HepG2 (cell line): ENCODE measurements around the gene POLR2H. TPM values are rescaled to one million over a fixed set of nuclear protein-coding genes. Genes with fewer than 3 reads are reported as not detected.

Experiments
- CBX5 ChIP-seq: sonication (generic); formaldehyde crosslinking; IDR thresholded peaks from 2 replicates; pipeline ENCODE4 v1.4.0; 2020; ENCODE audit warnings: missing genetic modification reagents, borderline replicate concordance
- CCDC6 ChIP-seq: sonication (generic); formaldehyde crosslinking; IDR thresholded peaks from 2 replicates; pipeline ENCODE4 v1.8.1; 2022; ENCODE audit warnings: mild to moderate bottlenecking, missing genetic modification reagents, moderate library complexity
- ELF1 ChIP-seq: sonication (generic); formaldehyde crosslinking; IDR thresholded peaks from 2 replicates; pipeline ENCODE4 v1.4.0; 2020; ENCODE audit warnings: missing genetic modification reagents
- GATAD2A ChIP-seq: IDR thresholded peaks from 2 replicates; pipeline ENCODE4 v1.6.1; 2016
- HDAC1 ChIP-seq: sonication (generic); formaldehyde crosslinking; IDR thresholded peaks from 2 replicates; pipeline ENCODE4 v1.5.1; 2020; ENCODE audit warnings: mild to moderate bottlenecking, missing genetic modification reagents
- IRF2 ChIP-seq: IDR thresholded peaks from 2 replicates; pipeline ENCODE4 v1.6.1; 2018; ENCODE audit warnings: missing genetic modification reagents, missing compliant biosample characterization
- MZF1 ChIP-seq: sonication (generic); formaldehyde crosslinking; IDR thresholded peaks from 2 replicates; pipeline ENCODE4 v1.8.1; 2023; ENCODE audit warnings: mild to moderate bottlenecking, missing genetic modification reagents, borderline replicate concordance
- NRL ChIP-seq: sonication (generic); formaldehyde crosslinking; IDR thresholded peaks from 2 replicates; pipeline ENCODE4 v1.5.0; 2020; ENCODE audit warnings: missing genetic modification reagents, mild to moderate bottlenecking, moderate library complexity, borderline replicate concordance
- SALL1 ChIP-seq: sonication (generic); formaldehyde crosslinking; IDR thresholded peaks from 2 replicates; pipeline ENCODE4 v1.8.0; 2022; ENCODE audit warnings: mild to moderate bottlenecking, missing genetic modification reagents
- TCF7L2 ChIP-seq: IDR thresholded peaks from 2 replicates; pipeline ENCODE4 v1.6.1; 2011; ENCODE audit warnings: mild to moderate bottlenecking, low read depth, low read length, moderate library complexity
- TEAD3 ChIP-seq: optimal IDR thresholded peaks from 2 replicates; pipeline ENCODE3; 2016; ENCODE audit warnings: borderline replicate concordance
- TOPORS ChIP-seq: sonication (generic); formaldehyde crosslinking; IDR thresholded peaks from 2 replicates; pipeline ENCODE4 v1.8.0; 2023; ENCODE audit warnings: mild to moderate bottlenecking, missing genetic modification reagents
- XRCC5 ChIP-seq: fragments of 200-400 bp; formaldehyde crosslinking; optimal IDR thresholded peaks from 2 replicates; pipeline ENCODE3; 2017; ENCODE audit warnings: mild to moderate bottlenecking, low read length
- ZNF598 ChIP-seq: sonication (generic); formaldehyde crosslinking; IDR thresholded peaks from 2 replicates; pipeline ENCODE4 v1.5.1; 2020; ENCODE audit warnings: mild to moderate bottlenecking, missing genetic modification reagents, borderline replicate concordance
- ZSCAN25 ChIP-seq: sonication (generic); formaldehyde crosslinking; IDR thresholded peaks from 2 replicates; pipeline ENCODE4 v1.8.0; 2022; ENCODE audit warnings: mild to moderate bottlenecking, missing genetic modification reagents
- ZSCAN31 ChIP-seq: sonication (generic); formaldehyde crosslinking; IDR thresholded peaks from 2 replicates; pipeline ENCODE4 v1.5.0; 2020; ENCODE audit warnings: low read depth, mild to moderate bottlenecking, missing genetic modification reagents
- polyA plus RNA-seq, 8 experiments: library from polyadenylated mRNA; depleted of rRNA in 3 of 8; stranded (reverse) in 7 of 8; unstranded in 1 of 8; fragments of >200 nt; fragmentation: Illumina TruSeq in 4 of 8; extraction: Trizol in 4 of 8; gene quantifications; 2 replicates each; pipeline versions ENCODE4 v1.2.1 to v1.2.3, GENCODE V29; 2011 to 2016; ENCODE audit warnings: low read depth in 4 of 8, missing spikeins in 1 of 8, mixed read lengths in 1 of 8; ENCODE audit not compliant: insufficient read depth in 1 of 8
- total RNA-seq, 5 experiments: library from RNA; depleted of rRNA; stranded (reverse); fragments of >200 nt; fragmentation: Illumina TruSeq; extraction: Trizol; gene quantifications; 2 replicates each; pipeline ENCODE4 v1.2.3, GENCODE V29; 2016; ENCODE audit warnings: low read depth in 1 of 5
- TF ChIP-seq, protein P1 (sequence below), 2 experiments: sonication (generic) in 1 of 2; formaldehyde crosslinking in 1 of 2; IDR thresholded peaks; 2 replicates each; pipeline versions ENCODE4 v1.4.0 to v1.6.1; 2016 to 2020; ENCODE audit warnings: borderline replicate concordance in 1 of 2, low read depth in 1 of 2, mild to moderate bottlenecking in 1 of 2, missing genetic modification reagents in 1 of 2
- TF ChIP-seq, protein P2 (sequence below): sonication (generic); formaldehyde crosslinking; IDR thresholded peaks from 2 replicates; pipeline ENCODE4 v1.4.0; 2020; ENCODE audit warnings: missing genetic modification reagents, borderline replicate concordance
- TF ChIP-seq, protein P3 (sequence below): sonication (generic); formaldehyde crosslinking; IDR thresholded peaks from 2 replicates; pipeline ENCODE4 v1.8.0; 2022; ENCODE audit warnings: missing genetic modification reagents, mild to moderate bottlenecking, inconsistent platforms, borderline replicate concordance
- TF ChIP-seq, protein P4 (sequence below): sonication (generic); IDR thresholded peaks from 2 replicates; pipeline ENCODE4 v1.6.1; 2016; ENCODE audit warnings: low read depth, borderline replicate concordance

The POLR2H gene
- total and polyA plus RNA-seq, 2 of the 13 experiments (the other 11 are each of a cell fraction or from before 2014, with no cell fraction given), result 118 to 194 TPM

DNA sequence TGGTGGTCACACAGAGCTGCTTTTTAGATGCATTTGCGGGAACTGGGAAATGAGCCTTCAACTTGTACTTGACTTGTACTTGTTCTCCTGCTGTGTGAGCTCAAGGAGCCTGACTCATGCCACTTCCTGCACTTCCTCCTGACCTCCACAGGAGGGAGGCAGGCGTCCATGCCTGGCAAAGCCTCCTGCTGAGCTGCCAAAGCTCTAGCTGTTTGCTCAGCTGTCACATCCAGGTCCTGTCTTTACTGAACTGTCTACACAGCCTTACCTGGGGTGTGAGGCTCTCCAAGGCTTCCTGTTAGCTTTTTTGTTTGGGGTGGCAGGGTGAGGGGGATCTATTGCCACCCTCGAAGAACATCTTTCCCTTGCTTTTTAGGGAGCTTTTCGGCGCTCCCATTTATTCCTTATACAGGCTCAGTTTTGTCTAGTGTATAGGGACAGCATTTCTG is 10.1 kb downstream of the POLR2H start (continued):
- TF ChIP-seq, protein P1, sequence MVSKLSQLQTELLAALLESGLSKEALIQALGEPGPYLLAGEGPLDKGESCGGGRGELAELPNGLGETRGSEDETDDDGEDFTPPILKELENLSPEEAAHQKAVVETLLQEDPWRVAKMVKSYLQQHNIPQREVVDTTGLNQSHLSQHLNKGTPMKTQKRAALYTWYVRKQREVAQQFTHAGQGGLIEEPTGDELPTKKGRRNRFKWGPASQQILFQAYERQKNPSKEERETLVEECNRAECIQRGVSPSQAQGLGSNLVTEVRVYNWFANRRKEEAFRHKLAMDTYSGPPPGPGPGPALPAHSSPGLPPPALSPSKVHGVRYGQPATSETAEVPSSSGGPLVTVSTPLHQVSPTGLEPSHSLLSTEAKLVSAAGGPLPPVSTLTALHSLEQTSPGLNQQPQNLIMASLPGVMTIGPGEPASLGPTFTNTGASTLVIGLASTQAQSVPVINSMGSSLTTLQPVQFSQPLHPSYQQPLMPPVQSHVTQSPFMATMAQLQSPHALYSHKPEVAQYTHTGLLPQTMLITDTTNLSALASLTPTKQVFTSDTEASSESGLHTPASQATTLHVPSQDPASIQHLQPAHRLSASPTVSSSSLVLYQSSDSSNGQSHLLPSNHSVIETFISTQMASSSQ (IDR thresholded peaks at IDR 0.05; ENCODE audit: low read depth), result no peak
- TF ChIP-seq, protein P1 (CRISPR knock-in tag; IDR thresholded peaks at IDR 0.05; ENCODE audit: borderline replicate concordance), result no peak
- TF ChIP-seq NRL (CRISPR knock-in tag), result no peak
- peak; percentile 74; the same call in 1 of the 2 replicates for TF ChIP-seq SALL1 (CRISPR knock-in tag)
- peak; percentile 37; the same call in 1 of the 2 replicates for TF ChIP-seq IRF2 (CRISPR knock-in tag)
- TF ChIP-seq ZSCAN31 (CRISPR knock-in tag), result peak; percentile 32; the same call in 1 of the 2 replicates
- TF ChIP-seq TCF7L2, result no peak
- peak; percentile 49; the same call in 1 of the 2 replicates for TF ChIP-seq GATAD2A (CRISPR knock-in tag)
- peak; percentile 70 for TF ChIP-seq TEAD3
- no peak for TF ChIP-seq CCDC6 (CRISPR knock-in tag)
- TF ChIP-seq ELF1 (CRISPR knock-in tag), result peak; percentile 75
- TF ChIP-seq ZNF598 (CRISPR knock-in tag), result peak; percentile 81; the same call in 1 of the 2 replicates
- TF ChIP-seq MZF1 (CRISPR knock-in tag), result no peak
- 0 out of 2 replicates have a peak, but pooled peaks have one; percentile 42 for TF ChIP-seq ZSCAN25 (CRISPR knock-in tag)
- TF ChIP-seq, protein P2, sequence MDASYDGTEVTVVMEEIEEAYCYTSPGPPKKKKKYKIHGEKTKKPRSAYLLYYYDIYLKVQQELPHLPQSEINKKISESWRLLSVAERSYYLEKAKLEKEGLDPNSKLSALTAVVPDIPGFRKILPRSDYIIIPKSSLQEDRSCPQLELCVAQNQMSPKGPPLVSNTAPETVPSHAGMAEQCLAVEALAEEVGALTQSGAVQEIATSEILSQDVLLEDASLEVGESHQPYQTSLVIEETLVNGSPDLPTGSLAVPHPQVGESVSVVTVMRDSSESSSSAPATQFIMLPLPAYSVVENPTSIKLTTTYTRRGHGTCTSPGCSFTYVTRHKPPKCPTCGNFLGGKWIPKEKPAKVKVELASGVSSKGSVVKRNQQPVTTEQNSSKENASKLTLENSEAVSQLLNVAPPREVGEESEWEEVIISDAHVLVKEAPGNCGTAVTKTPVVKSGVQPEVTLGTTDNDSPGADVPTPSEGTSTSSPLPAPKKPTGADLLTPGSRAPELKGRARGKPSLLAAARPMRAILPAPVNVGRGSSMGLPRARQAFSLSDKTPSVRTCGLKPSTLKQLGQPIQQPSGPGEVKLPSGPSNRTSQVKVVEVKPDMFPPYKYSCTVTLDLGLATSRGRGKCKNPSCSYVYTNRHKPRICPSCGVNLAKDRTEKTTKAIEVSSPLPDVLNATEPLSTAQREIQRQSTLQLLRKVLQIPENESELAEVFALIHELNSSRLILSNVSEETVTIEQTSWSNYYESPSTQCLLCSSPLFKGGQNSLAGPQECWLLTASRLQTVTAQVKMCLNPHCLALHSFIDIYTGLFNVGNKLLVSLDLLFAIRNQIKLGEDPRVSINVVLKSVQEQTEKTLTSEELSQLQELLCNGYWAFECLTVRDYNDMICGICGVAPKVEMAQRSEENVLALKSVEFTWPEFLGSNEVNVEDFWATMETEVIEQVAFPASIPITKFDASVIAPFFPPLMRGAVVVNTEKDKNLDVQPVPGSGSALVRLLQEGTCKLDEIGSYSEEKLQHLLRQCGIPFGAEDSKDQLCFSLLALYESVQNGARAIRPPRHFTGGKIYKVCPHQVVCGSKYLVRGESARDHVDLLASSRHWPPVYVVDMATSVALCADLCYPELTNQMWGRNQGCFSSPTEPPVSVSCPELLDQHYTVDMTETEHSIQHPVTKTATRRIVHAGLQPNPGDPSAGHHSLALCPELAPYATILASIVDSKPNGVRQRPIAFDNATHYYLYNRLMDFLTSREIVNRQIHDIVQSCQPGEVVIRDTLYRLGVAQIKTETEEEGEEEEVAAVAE (CRISPR knock-in tag), result peak; percentile 20; the same call in 1 of the 2 replicates
- TF ChIP-seq HDAC1 (CRISPR knock-in tag), result peak; percentile 67; the same call in 1 of the 2 replicates
- TF ChIP-seq CBX5 (CRISPR knock-in tag), result peak; percentile 65; the same call in 1 of the 2 replicates
- peak; percentile 52 for TF ChIP-seq XRCC5
- TF ChIP-seq, protein P3, sequence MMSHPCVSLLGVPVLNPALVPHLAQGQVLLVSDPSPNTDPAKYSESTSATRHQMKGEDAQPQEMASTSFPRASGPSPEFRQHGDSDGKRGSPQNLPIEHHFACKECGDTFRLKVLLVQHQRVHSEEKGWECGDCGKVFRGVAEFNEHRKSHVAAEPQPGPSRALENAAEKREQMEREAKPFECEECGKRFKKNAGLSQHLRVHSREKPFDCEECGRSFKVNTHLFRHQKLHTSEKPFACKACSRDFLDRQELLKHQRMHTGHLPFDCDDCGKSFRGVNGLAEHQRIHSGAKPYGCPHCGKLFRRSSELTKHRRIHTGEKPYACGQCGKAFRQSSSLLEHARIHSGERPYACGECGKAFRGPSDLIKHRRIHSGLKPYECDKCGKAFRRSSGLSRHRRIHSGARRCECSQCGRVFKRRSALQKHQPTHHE (CRISPR knock-in tag), result no peak
- peak; percentile 41; the same call in 1 of the 2 replicates for TF ChIP-seq TOPORS (CRISPR knock-in tag)
- TF ChIP-seq, protein P4, sequence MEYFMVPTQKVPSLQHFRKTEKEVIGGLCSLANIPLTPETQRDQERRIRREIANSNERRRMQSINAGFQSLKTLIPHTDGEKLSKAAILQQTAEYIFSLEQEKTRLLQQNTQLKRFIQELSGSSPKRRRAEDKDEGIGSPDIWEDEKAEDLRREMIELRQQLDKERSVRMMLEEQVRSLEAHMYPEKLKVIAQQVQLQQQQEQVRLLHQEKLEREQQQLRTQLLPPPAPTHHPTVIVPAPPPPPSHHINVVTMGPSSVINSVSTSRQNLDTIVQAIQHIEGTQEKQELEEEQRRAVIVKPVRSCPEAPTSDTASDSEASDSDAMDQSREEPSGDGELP, result peak; percentile 98
